Upper lobe of left lung (tissue), 4 donors: ENCODE results near the gene RAB6B.

Experiments
- POLR2A ChIP-seq, 4 donors: fragments of 450-650 bp; IDR thresholded peaks; one replicate each; pipeline ENCODE4 v1.5.1; 2016 to 2017; ENCODE audit warnings: antibody characterized with exemption in 4 of 4, mild to moderate bottlenecking in 2 of 4
- TF ChIP-seq, protein P1 (sequence below), 6 experiments: fragments of 450-650 bp in 4 of 6; fragments of 200-600 bp in 2 of 6; sonication (generic) in 2 of 6; IDR thresholded peaks; one replicate each; pipeline ENCODE4 v1.5.1; 2016 to 2019; ENCODE audit warnings: antibody characterized with exemption in 6 of 6

DNA sequence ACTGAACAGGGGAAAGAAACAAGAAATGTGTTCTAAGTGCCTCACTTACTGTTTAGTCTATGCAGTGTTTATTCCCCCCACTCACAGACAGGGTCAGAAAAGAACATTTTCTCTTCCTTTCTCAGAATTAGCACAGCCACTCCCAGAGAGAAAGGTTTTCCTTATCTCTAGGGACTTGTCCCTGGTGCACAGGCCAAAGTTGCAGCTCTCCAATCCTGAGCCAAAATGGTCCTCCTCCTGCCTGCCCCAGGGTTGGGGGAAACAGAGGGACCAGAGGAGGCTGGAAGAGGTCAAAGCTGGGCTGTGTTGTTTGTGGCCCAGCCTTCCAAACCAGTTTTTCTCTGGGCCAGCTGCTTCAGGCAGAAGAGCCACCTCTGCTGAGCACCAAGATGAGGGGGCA, 12.0 kb downstream of the RAB6B start:
- TF ChIP-seq, protein P1, sequence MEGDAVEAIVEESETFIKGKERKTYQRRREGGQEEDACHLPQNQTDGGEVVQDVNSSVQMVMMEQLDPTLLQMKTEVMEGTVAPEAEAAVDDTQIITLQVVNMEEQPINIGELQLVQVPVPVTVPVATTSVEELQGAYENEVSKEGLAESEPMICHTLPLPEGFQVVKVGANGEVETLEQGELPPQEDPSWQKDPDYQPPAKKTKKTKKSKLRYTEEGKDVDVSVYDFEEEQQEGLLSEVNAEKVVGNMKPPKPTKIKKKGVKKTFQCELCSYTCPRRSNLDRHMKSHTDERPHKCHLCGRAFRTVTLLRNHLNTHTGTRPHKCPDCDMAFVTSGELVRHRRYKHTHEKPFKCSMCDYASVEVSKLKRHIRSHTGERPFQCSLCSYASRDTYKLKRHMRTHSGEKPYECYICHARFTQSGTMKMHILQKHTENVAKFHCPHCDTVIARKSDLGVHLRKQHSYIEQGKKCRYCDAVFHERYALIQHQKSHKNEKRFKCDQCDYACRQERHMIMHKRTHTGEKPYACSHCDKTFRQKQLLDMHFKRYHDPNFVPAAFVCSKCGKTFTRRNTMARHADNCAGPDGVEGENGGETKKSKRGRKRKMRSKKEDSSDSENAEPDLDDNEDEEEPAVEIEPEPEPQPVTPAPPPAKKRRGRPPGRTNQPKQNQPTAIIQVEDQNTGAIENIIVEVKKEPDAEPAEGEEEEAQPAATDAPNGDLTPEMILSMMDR (IDR thresholded peaks at IDR 0.05) = no peak
- TF ChIP-seq POLR2A (IDR thresholded peaks at IDR 0.05) = no peak
